Uterus (tissue), 4 donors: Measurements from ENCODE around the gene ACSL4. TPM values are rescaled to one million over a fixed set of nuclear protein-coding genes. Genes with fewer than 3 reads are reported as not detected.
"Not testable (repeated sequence)": the region's sequence is repeated elsewhere in the genome, so short reads cannot be mapped to it uniquely, and the experiment has no call there.

Source experiments
- DNase-seq, 2 donors: peaks; one replicate each; pipeline ENCODE4 v3.0.0-alpha.2; 2019 to 2020
- H3K27ac ChIP-seq, 2 donors: fragments of 200-600 bp; sonication (generic); 1 replicate in 1 of 2; 2 replicates in 1 of 2; pipeline ENCODE4 v1.5.1; 2016 to 2018
- H3K27me3 ChIP-seq, 2 donors: fragments of 200-600 bp; sonication (generic); one replicate each; pipeline ENCODE4 v1.5.1; 2018 to 2019; ENCODE audit warnings: control low read depth in 1 of 2
- H3K36me3 ChIP-seq, 2 donors: fragments of 200-600 bp; sonication (generic); one replicate each; pipeline ENCODE4 v1.5.1; 2019; ENCODE audit warnings: control low read depth in 1 of 2
- H3K4me1 ChIP-seq, 2 donors: fragments of 200-600 bp; sonication (generic); one replicate each; pipeline ENCODE4 v1.5.1; 2018 to 2019; ENCODE audit warnings: control low read depth in 1 of 2
- H3K4me3 ChIP-seq, 2 donors: fragments of 200-600 bp; sonication (generic); 1 replicate in 1 of 2; 2 replicates in 1 of 2; pipeline ENCODE4 v1.5.1; 2018 to 2019; ENCODE audit warnings: mild to moderate bottlenecking in 1 of 2
- H3K9me3 ChIP-seq, 2 donors: fragments of 200-600 bp; sonication (generic); one replicate each; pipeline ENCODE4 v1.5.1; 2019; ENCODE audit warnings: control low read depth in 1 of 2
- CTCF ChIP-seq, 4 experiments: fragments of 200-600 bp in 2 of 4; fragments of 450-650 bp in 2 of 4; sonication (generic) in 2 of 4; IDR thresholded peaks; one replicate each; pipeline ENCODE4 v1.5.1; 2016 to 2019; ENCODE audit warnings: antibody characterized with exemption in 4 of 4, mild to moderate bottlenecking in 2 of 4, moderate library complexity in 1 of 4
- POLR2A ChIP-seq, 2 donors: fragments of 450-650 bp; IDR thresholded peaks; one replicate each; pipeline ENCODE4 v1.6.1; 2016; ENCODE audit warnings: antibody characterized with exemption in 2 of 2, mild to moderate bottlenecking in 1 of 2, moderate library complexity in 1 of 2
- intact Hi-C: fragments of 100-400 bp; cut with DNase I; formaldehyde crosslinking; loops from one replicate; pipeline ENCODE4 v1.15.1; 2023; ENCODE audit warnings: low total_unique reads
- total RNA-seq, 4 donors: library from RNA; depleted of rRNA in 3 of 4; stranded (reverse); fragments of >200 nt in 3 of 4; gene quantifications; one replicate each; pipeline versions ENCODE4 v1.1.0 to v1.2.4, GENCODE V29; 2014 to 2023
- donor health status: DM: yes; HTN: yes; CAD: no.

ACSL4 gene
- total RNA-seq, 4 donors from 2014 or later: 8.5 to 55.6 (median 42.8) TPM

- no peaks in the 10 kb centered on the region for H3K4me1 ChIP-seq
- H3K9me3 ChIP-seq: no peaks in the 10 kb centered on the region
- TF ChIP-seq CTCF (IDR thresholded peaks at IDR 0.05) (no peak), POLR2A (IDR thresholded peaks at IDR 0.05) (no peak)
- no peaks in the 10 kb centered on the region for H3K27me3 ChIP-seq
- H3K4me3 ChIP-seq: no peak overlapping the region
- H3K36me3 ChIP-seq: no peaks in the 10 kb centered on the region
- H3K27ac ChIP-seq: no peak overlapping the region
- no peak for DNase-seq
- intact Hi-C loops: no loop called here
Measured at GRCh38 chrX:109660435-109661143, 72.5 kb downstream of the ACSL4 start.

GRCh38 chrX:109658391-109658790 lies 74.7 kb downstream of the ACSL4 start:
- Histone ChIP-seq H3K27ac (no peak overlapping the region), H3K27me3 (no peaks in the 10 kb centered on the region), H3K9me3 (no peaks in the 10 kb centered on the region), H3K4me1 (no peaks in the 10 kb centered on the region), H3K4me3 (no peak overlapping the region), H3K36me3 (no peaks in the 10 kb centered on the region)
- TF ChIP-seq CTCF (IDR thresholded peaks at IDR 0.05) (no peak), POLR2A (IDR thresholded peaks at IDR 0.05) (no peak)
- no peak for DNase-seq
- intact Hi-C loops: no loop called here

- H3K27me3 ChIP-seq, intact Hi-C loops, H3K4me3 ChIP-seq, H3K4me1 ChIP-seq, H3K27ac ChIP-seq, DNase-seq, H3K36me3 ChIP-seq, H3K9me3 ChIP-seq: not testable (repeated sequence)
Measured at GRCh38 chrX:109657364-109657763, 75.7 kb downstream of the ACSL4 start.

- no peak for DNase-seq
- Histone ChIP-seq H3K36me3 (no peaks in the 10 kb centered on the region), H3K27ac (no peak overlapping the region), H3K4me3 (no peak overlapping the region), H3K9me3 (no peaks in the 10 kb centered on the region), H3K27me3 (no peaks in the 10 kb centered on the region), H3K4me1 (no peaks in the 10 kb centered on the region)
- intact Hi-C loops: no loop called here
- TF ChIP-seq CTCF (IDR thresholded peaks at IDR 0.05): no peak
- TF ChIP-seq POLR2A (IDR thresholded peaks at IDR 0.05): no peak
Measured at GRCh38 chrX:109656774-109657173, 76.3 kb downstream of the ACSL4 start.

GRCh38 chrX:109655502-109656201 lies 77.4 kb downstream of the ACSL4 start:
- H3K4me1 ChIP-seq: no peaks in the 10 kb centered on the region
- H3K27ac ChIP-seq: no peak overlapping the region
- intact Hi-C loops: no loop called here
- H3K9me3 ChIP-seq: no peaks in the 10 kb centered on the region
- no peak overlapping the region for H3K4me3 ChIP-seq
- no peak for TF ChIP-seq CTCF (IDR thresholded peaks at IDR 0.05)
- no peak for TF ChIP-seq POLR2A (IDR thresholded peaks at IDR 0.05)
- no peak for DNase-seq
- H3K36me3 ChIP-seq: no peaks in the 10 kb centered on the region
- H3K27me3 ChIP-seq: no peaks in the 10 kb centered on the region
